Stimulated activated CD8-positive, alpha-beta memory T cell treated with anti-CD3 and anti-CD28 coated beads, Interleukin-4, amount 100 ng/mL, for 24 hours (primary cell): ENCODE results near the gene SNAP91.
A peak's percentile ranks its signal among the peaks of the same experiment; 100 is the strongest.
"Not testable (repeated sequence)": the region's sequence is repeated elsewhere in the genome, so short reads cannot be mapped to it uniquely, and the experiment has no call there.

ENCODE experiments used
- DNase-seq: peaks from one replicate; pipeline ENCODE4 v3.0.0-alpha.2; 2020; ENCODE audit warnings: low read depth

The SNAP91 gene

GRCh38 chr6:83615025-83615999 lies 93.6 kb downstream of the SNAP91 start:
- DNase-seq, result no peak

DNA sequence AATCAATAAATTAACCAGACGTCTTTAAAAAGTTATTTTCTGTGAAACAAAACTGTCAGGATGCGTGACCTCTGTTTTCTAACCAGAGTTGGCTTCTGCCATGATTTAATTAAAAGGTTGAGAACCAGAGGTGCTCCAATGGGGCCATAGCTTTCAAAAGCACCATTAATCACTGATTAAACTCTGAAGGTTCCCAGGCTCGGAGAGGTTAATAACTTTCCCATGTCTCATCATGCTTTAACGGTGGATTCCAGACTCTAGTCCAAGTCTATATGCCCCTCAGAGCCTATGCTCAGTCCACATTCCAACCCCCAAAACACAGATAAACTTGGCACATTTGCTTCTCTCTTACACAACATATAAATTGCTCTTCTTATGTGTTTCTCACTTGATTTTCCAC lies 95.5 kb downstream of the SNAP91 start:
- DNase-seq, result no peak

GRCh38 chr6:83609248-83609647 lies 99.7 kb downstream of the SNAP91 start:
- DNase-seq, result no peak

DNA sequence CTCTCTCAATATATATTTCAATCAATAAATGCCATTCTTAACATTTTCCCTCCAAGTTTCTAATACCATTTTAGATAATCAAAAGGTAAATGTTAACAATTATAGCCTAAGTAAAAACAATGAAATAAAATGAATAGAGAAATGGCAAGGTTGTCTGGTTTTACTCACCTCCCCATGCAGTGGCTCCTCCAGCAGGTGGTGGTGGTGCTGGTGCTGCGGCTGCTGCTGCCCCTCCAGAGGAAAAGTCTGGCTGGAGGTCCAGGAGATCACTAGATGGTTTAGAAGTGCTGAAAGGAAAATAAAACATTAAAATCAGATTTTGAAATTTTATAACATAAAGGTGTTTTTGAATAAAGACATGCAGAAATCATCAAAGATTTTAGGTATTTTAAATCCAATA lies 103.4 kb downstream of the SNAP91 start:
- no peak for DNase-seq

GRCh38 chr6:83603551-83603950 lies 105.3 kb downstream of the SNAP91 start:
- DNase-seq, result no peak

GRCh38 chr6:83601119-83601518 lies 107.8 kb downstream of the SNAP91 start:
- no peak for DNase-seq

GRCh38 chr6:83600459-83600858 lies 108.4 kb downstream of the SNAP91 start:
- DNase-seq, result no peak

GRCh38 chr6:83597511-83597910 lies 111.4 kb downstream of the SNAP91 start:
- DNase-seq, result no peak

DNA sequence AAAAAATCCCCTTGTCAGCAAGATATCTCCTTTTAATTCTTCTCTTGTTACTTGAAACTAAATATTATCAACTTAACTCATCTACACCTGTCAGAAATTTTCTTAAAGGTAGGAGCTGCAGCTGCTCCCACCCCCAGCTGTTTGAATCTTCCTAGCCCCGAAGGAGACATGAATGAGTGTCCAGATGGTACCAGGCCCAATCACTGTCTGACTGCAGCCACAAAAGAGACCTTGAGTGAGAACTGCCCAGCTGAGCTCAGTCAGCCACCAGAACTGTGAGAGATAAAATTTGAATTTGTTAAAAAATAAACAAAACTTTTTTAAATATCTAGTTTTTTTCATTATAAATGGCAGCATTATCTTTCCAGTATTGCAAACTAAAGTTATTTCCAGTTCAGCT lies 111.8 kb downstream of the SNAP91 start:
- no peak for DNase-seq

DNA sequence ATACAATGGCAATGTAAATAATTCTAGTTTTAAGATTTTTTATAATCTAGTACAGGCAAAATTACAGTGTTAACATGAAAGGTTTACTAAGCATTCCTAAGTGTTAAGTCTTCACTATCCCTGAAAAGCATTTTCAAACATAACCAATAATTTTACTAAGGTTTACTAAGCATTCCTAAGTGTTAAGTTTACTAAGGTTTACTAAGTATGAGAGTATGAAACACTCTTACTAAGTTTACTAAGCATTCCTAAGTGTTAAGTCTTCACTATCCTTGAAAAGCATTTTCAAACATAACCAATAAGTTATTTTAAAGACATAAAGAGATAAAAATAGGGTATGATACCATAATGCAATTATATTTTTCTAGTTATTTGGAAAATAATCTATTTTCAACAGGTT lies 114.0 kb downstream of the SNAP91 start:
- no peak for DNase-seq

DNA sequence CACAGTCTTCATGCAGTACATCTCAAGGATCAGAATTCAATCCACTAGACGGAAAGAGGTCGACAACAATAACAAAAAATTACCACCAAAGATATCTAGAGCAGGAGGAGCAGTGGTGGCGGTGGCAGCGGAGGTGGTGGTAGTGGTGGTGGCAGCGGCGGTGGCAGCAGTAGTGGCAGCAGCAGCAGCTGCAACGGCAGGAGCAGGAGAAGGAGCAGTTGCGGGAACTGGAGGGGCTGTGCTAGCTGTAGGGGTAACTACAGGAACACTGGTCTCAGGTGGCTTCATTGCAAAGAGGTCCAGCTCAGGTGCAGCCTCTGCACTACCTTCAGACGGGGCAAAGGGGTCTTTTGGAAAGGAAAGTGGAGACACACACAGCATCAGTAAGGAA lies 115.5 kb downstream of the SNAP91 start:
- no peak for DNase-seq

- no peak for DNase-seq
Observed at GRCh38 chr6:83592770-83593394, 116.0 kb downstream of the SNAP91 start.

- DNase-seq, result no peak
Observed at GRCh38 chr6:83590416-83590815, 118.5 kb downstream of the SNAP91 start.

- DNase-seq, result no peak
Observed at GRCh38 chr6:83589076-83589475, 119.8 kb downstream of the SNAP91 start.

DNA sequence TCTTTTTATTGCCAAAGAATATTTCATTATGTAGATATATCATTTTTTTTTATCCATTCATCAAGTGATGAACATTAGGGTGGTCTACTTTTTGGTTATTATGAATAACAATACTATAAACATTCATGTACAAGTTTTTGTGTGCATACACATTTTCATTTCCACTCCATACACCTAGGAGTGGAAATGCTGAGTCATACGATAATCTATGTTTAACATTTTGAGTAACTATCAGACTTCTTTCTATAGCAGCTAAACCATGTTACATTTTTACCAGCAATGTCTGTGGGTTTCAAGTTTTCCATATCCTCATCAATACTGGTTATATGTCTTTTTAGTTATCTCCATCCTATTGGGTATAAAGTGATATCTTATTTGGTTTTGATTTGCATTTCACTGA lies 130.8 kb downstream of the SNAP91 start:
- no peak for DNase-seq

GRCh38 chr6:83574783-83575182 lies 134.1 kb downstream of the SNAP91 start:
- DNase-seq, result no peak

DNA sequence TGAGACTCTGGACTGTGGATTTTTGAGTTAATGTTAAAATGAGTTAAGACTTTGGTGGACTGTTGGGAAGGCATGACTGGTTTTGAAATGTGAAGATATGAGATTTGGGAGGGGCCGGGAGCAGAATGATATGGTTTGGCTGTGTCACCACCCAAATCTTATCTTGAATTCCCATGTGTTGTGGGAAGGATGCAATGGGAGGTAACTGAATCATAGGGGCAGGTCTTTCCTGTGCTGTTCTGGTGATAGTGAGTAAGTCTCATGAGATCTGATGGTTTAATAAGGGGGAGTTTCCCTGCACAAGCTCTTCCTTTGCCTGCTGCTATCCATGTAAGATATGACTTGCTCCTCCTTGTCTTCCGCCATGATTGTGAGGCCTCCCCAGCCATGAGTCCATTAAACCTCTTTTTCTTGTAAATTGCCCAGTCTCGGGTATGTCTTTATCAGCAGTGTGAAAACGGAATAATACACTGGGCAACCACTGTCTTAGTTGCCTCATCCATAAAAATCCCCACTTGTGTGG lies 137.2 kb downstream of the SNAP91 start:
- DNase-seq, result not testable (repeated sequence)

- no peak for DNase-seq
Observed at GRCh38 chr6:83558975-83559374, 149.9 kb downstream of the SNAP91 start.

DNA sequence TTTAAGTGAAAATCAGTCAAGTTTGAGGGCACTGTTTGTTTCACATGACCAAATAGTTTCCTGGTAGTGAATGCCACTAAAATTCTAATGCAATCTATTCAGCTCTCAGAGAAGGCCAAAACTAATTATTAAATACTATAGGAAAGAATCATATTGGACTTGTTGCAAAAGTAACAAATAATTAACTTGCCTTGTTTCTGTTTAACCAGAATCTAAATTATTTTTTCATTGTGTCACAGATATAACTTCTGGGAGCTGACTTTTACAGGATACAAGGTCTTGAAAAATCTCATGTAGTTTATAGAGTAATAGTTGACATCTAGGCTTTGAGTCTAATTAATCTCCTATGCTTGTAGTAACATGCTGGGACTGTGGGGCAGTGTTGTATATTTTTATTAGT lies 152.0 kb downstream of the SNAP91 start:
- DNase-seq, result no peak

- not testable (repeated sequence) for DNase-seq
Observed at GRCh38 chr6:83551748-83552147, 157.2 kb downstream of the SNAP91 start.

- not testable (repeated sequence) for DNase-seq
Observed at GRCh38 chr6:83550482-83550881, 158.4 kb downstream of the SNAP91 start.

DNA sequence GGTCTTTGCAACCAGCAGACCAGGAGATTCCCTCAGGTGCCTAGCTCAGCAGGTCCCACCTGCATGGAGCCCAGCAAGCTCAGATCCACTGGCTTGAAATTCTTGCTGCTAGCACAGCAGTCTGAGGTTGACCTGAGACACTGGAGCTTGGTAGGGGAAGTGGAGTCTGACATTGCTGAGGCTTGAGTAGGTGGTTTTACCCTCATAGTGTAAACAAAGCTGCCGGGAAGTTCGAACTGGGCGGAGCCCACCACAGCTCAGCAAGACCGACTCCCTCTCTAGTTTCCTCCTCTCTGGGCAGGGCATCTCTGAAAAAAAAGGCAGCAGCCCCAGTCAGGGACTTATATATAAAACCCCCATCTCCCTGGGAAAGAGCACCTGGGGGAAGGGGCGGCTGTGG lies 162.3 kb downstream of the SNAP91 start:
- peak; percentile 1 for DNase-seq

- no peak for DNase-seq
Observed at GRCh38 chr6:83539678-83540077, 169.2 kb downstream of the SNAP91 start.
